IPS-NIHi7 (cell line): ENCODE results near the gene COQ10B.

Experiments used
- DNase-seq: peaks from one replicate; pipeline ENCODE4 v3.0.0; 2012; ENCODE audit warnings: mixed read lengths; ENCODE audit errors: extremely low spot score

COQ10B gene

DNA sequence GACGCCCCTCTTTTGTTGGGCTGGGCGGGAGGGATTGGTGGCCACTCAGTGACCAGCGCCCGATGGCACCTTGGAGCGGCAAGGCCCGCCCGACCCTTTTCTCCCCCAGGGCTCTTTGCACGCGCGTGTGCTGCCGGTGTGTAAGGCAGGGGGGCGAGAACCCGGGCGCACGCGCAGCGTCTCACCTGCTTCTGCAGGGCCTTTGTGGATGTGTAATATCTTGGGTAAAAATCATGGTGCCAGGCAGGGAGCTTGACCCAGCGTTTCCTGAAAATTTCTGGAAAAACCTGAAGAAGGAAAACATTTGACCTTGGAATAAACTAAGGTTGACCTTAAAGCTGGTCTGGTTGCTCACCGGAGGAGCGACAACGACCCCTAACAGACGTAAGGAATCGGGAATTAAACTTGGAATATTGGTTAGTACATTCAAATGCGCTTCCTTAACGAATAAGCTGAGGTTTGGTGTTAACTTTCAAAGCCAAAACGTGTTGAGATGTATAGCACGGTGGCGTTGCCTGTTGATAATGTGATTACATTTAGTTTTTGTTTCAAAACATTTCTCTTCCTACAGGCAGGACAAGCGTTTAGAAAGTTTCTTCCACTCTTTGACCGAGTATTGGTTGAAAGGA lies 47.3 kb downstream of the COQ10B start:
- DNase-seq, result no peak

DNA sequence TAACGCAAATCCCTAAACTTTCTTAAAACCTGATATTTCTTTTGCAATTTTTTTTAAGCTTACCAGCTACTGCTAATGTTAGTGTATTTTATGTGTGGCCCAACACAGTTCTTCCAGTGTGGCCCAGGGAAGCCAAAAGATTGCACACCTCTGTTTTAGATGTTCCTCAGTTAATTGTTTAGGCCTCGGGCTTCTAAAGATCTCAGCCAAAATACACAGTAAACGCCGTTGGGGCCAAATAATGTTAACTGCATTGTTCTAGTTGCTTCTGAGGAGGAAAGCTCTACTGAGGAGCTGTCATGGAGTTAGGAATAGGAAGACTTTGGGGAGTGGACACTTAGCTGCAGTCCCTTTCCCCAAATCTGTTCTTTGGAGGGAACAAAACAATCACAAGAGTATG lies 48.8 kb downstream of the COQ10B start:
- no peak for DNase-seq

DNA sequence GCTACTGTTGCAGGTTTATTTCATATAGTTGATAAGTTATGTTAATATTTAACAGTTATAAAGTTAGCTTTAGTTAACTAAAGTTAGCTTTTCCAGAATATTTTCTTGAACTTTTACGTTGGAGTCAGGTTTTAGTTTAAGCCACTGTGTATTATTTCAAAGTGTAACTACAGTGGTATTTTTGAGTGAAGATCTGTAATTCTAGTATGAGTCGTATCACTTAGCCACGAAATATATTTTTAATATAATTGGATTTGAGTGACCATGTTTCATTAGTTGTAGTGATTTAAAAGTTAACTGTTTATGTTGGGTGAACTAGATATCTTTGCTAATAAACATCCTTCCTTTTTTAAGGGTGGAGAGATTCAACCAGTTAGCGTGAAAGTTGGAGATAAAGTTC lies 49.3 kb downstream of the COQ10B start:
- no peak for DNase-seq

DNA sequence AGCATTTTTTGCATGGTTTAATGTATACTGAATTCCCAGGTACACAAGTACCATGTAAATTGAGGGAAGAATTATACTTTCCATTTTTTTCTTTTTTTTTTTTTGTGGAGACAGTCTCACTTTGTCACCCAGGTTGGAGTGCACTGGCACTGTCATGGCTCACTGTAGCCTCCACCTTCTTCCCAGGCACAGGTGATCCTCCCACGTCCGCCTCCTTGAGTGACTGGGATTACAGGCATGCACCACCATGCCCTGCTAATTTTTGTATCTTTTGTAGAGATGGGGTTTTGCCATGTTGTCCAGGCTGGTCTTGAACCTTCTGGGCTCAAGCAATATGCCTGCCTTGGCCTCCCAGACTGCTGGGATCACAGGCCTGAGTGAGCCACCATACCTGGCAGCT lies 50.6 kb downstream of the COQ10B start:
- no peak for DNase-seq

DNA sequence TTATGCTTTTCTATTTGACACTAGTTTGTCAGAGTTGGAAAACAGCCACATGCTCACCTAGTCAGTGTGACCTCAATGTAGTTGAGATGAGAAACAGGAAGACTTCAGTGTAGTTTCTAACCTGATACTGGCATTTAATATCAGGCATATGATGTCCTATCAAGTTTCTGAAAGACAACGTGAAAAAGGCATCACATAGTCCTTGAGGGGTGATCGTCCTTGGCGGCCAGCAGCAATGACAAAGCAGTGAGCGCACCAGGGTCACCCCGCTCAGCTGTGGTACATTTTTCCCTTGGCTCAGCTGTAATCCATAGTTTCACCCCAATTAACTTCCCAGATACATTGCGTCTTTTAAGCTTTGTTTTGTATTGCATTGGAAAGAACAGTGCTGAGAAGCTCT lies 51.2 kb downstream of the COQ10B start:
- no peak for DNase-seq

DNA sequence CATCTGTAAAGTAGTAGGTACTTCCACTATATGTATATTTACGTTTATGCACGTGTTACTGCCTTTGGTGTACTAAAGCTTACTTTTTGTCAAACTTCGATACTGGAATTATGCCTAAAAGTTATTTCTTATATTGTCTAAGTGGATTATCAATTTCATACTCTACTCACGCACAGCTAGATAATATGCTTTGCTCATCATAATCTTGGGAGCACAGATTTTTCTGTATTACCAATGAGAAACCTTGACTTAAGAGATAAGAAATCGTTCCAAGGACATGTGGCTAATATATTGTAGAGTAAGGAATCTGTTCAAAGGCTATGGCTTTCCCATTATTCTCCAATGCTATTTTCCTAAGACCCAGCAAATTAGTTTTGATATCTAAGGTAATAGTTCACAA lies 53.3 kb downstream of the COQ10B start:
- no peak for DNase-seq

DNA sequence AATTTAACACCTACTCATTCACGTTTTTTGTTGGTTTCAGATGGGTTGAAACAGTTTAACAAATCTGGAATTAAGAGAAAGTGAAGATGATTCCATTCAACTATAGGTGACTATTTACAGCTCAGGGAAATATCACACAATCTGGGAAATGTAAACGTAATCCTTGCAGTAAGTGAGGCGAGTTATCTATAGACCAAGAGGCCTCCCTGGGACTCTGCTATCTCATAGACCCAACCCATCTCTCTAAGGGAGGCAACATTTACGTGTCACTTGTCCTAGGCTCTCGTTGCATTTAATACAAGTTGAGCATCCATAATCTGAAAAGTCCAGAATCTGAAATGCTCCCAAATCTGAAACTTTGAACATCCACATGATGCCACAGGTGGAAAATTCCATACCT lies 60.6 kb downstream of the COQ10B start:
- DNase-seq, result no peak

DNA sequence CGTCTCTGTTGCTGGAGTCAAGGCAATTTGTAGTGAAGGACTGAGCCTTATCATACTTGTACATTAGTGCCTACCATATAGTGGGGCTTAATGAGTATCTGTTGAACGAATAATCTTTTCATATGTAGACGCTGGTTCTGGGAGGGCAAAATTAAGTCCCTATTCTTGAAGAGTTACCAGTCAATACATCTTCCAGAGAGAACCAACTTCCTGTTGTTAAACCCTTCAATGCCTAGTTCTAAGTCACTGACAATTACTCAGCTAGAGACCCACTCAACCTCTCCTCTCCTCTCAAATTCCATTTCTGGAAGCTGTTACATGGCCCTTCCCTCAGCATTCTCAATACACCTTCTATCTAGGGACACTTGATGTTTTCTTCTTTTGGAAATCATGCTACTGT lies 61.4 kb downstream of the COQ10B start:
- DNase-seq, result no peak

DNA sequence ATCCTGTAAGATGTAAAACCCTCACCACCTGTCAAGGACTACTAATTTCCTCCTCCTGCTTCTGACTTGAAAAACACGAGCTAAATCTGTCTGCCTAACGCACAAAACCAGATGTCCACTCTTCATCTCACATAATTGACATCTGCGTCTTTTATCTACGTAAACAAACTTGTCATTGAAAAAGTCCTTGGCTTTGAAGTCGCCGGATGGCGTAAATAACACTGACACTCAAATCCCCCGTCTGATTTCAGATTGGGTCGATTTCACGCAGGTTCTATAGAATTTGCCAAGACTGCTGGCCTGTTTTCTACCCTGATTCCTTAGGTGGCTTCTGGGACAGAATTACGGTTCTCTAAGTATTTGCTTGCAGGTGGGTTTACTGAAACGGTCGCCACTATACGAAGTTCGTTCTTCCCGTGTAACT lies 62.0 kb downstream of the COQ10B start:
- DNase-seq, result no peak

DNA sequence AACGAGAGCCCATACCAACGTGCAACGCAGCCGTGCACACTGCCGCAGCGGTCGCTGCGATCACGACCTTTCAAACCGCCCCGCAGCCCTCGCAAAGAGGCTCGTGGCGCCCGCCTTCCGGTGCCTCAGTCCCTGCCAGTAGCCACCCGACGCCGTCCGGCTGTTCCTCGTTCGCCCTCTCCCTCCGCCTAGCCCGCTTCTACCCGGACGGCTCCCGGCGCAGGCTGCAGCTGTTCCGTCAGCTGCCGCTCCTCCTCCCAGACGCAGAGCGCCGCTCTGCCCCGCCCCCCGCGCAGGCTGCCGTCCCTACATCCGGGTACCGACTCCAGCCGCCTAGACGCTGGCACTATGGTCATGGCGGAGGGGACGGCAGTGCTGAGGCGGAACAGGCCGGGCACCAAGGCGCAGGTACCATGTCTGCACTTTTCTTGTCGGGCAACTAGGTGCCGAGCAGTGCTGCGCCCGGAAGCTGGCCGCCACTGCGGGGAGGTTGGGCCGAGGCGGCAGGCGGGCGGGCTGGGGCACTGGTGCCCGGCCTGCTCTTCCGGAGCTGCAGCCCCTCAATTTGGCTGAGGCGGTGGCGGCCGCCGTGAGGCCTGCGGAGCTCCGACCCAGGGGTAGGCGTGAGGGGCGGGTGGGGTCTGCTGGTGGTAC lies 62.5 kb downstream of the COQ10B start, which contains the start of gene MOB4:
Gene MOB4 (plus strand): TSS at position 328 of the 654 bp plus-strand sequence. CDS start 21 bp downstream, at position 349.
- DNase-seq, result peak; percentile 96

DNA sequence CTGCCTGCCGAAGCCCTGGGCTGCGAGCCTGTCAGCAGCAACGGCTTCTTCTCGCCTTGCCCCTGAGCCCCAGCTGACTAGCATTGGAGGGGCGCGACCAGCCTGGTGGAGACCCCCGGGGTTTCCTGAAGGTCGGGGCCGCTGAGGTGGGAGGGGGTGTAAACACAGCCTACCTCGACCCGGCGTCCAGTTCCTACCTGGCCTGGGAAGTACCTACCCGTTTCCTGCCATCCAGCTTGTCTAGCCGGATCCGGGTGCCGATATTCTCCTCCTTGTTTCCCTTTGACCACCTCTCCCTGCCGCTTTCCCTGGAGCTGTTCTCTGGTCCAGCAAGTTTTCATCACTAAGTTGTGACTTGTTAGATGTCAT lies 63.0 kb downstream of the COQ10B start:
- DNase-seq, result peak; percentile 44

DNA sequence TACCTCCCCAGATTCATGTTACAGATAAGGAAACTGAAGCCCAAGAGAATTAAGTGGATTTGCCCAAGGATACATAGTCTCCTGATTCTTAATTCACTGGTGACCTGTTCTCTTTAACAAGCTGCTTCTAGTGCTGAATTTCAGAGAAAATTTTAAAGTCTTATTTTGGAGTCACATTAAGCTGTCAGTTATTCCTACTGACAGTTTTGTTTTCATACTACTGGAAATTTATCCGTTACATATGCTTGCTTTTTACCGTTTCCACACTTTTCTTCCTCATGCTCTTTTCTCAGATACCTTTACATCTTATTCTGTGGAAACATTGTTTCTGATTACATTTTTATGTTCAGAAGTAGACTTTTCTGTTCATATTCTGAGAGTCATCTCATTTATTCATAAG lies 63.8 kb downstream of the COQ10B start:
- DNase-seq, result no peak
